Measurements from ENCODE around the gene FKRP.

Gene FKRP

GRCh38 chr19:46719629-46720502, 26.0 kb upstream of the FKRP start:
- no peak for DNase-seq

GRCh38 chr19:46720503-46721239, 25.2 kb upstream of the FKRP start:
- DNase-seq: no peak

- no peak for DNase-seq
Measured at GRCh38 chr19:46721269-46722003, 24.4 kb upstream of the FKRP start.

- no peak for DNase-seq
Measured at GRCh38 chr19:46722004-46722380, 23.9 kb upstream of the FKRP start.

- no peak for DNase-seq
Measured at GRCh38 chr19:46722421-46723022, 23.3 kb upstream of the FKRP start.

- DNase-seq: no peak
Measured at GRCh38 chr19:46723023-46723461, 22.8 kb upstream of the FKRP start.

GRCh38 chr19:46723471-46723870, 22.4 kb upstream of the FKRP start:
- DNase-seq: no peak

GRCh38 chr19:46724468-46724867, 21.4 kb upstream of the FKRP start:
- DNase-seq: no peak

GRCh38 chr19:46725036-46725820, 20.6 kb upstream of the FKRP start:
- no peak for DNase-seq

GRCh38 chr19:46725859-46726393, 19.9 kb upstream of the FKRP start:
- no peak for DNase-seq

GRCh38 chr19:46726551-46726950, 19.3 kb upstream of the FKRP start:
- no peak for DNase-seq

GRCh38 chr19:46726971-46727501, 18.8 kb upstream of the FKRP start:
- no peak for DNase-seq

- DNase-seq: no peak
Measured at GRCh38 chr19:46727757-46728156, 18.1 kb upstream of the FKRP start.

GRCh38 chr19:46728208-46728607, 17.6 kb upstream of the FKRP start:
- no peak for DNase-seq

- DNase-seq: peak; percentile 90
Measured at GRCh38 chr19:46728693-46729339, 17.0 kb upstream of the FKRP start.

GRCh38 chr19:46729696-46730095, 16.2 kb upstream of the FKRP start:
- no peak for DNase-seq

- no peak for DNase-seq
Measured at GRCh38 chr19:46730187-46730586, 15.7 kb upstream of the FKRP start.

GRCh38 chr19:46730595-46730994, 15.3 kb upstream of the FKRP start:
- DNase-seq: no peak

GRCh38 chr19:46731007-46731501, 14.8 kb upstream of the FKRP start:
- no peak for DNase-seq

GRCh38 chr19:46731584-46731983, 14.3 kb upstream of the FKRP start:
- DNase-seq: no peak
